Jurkat, Clone E6-1 (cell line): ENCODE data around the gene SLC26A2.
"Not testable (repeated sequence)": the region's sequence is repeated elsewhere in the genome, so short reads cannot be mapped to it uniquely, and the experiment has no call there.

Experiments
- DNase-seq: peaks from one replicate; pipeline ENCODE4 v3.0.0-alpha.2; 2011; ENCODE audit warnings: low read depth, low spot score
- H3K4me3 ChIP-seq: 2 replicates; pipeline ENCODE4 v1.5.1; 2011; ENCODE audit warnings: mild to moderate bottlenecking, low read length, control low read depth, moderate library complexity

SLC26A2 gene

GRCh38 chr5:149936044-149936699 lies 24.4 kb upstream of the SLC26A2 start:
- H3K4me3 ChIP-seq: no peak overlapping the region
- DNase-seq: no peak

DNA sequence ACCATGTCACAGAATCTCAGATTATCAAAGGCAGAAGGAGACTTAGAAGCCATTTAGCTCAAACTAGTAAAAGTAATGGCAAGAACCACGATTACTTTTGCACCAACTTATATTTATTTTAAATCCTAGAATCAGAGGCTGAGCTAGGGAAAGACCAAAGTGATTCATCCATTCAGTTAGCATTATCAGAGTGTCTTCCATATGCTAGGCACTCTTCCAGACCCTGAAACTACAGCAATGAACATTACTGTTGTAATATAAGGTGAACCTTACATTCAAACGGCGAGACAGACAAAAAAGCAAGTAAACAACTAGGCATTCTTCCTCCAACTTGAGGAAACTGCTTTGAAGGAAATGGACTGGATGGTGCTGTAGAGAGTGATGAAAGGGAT lies 23.9 kb upstream of the SLC26A2 start:
- no peak for DNase-seq
- no peak overlapping the region for H3K4me3 ChIP-seq

DNA sequence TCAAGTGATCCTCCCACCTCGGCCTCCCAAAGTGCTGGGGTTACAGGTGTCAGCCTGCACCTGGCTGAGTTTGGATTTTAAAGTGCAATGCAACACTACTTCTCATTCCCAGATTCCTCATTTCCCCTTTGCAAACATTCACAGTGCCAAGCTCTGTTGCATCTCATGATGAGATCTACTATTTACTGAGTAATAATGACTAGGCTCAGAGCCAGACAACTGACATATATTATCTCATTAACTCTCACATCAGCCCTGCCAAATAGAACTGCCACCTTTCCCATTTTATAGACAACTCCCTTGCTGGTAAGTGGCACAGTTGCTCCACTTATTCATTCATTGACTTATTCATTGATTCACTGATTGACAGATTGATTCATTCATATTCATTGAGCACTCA lies 22.9 kb upstream of the SLC26A2 start:
- no peak overlapping the region for H3K4me3 ChIP-seq
- DNase-seq: no peak

DNA sequence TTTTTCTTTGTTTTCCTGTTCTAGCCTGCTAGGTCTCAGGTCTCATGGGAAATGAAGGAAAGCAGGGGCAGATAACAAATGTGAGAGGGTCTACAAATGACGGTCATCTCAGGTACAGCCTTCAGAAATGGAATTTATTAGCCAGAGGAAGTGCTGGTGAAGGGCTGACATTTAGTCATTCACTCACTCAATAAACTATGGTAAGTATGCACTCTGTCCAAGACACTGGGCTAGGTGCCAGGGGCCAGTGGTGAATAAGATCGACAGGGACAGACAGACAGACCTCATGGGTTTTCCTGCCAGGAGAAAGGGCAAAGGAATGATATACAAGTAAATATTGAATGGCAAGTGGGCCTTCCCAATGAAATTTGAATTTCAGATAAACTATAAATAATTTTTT lies 22.3 kb upstream of the SLC26A2 start:
- no peak for DNase-seq
- H3K4me3 ChIP-seq: no peak overlapping the region

DNA sequence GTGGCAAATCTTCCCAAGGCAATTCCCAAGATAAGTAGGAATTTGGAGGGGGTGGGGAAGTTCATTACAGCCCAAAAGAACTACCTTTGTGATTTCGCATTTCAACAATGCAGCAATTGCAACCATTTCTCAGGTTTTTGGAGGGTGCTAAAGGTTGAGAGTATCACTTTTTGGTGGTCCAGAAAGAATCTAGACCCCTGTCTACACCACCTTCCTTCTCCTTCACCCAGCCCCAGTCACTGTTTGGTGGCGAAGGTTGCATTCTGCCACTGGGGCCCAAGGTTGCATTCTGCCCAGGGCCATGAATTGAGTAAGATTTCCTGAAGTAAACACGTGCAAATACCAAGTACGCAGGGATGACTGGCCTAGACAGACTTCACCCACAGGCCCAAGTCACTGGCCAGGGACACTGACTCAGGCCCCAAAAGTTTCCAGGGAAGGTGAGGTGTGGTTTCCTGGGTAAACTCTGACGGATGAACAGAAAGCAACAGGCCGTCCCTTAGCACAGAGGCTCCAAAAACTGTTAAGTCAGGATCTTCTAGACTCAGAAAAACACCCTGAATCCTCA lies 21.7 kb upstream of the SLC26A2 start:
- no peak overlapping the region for H3K4me3 ChIP-seq
- DNase-seq: no peak

DNA sequence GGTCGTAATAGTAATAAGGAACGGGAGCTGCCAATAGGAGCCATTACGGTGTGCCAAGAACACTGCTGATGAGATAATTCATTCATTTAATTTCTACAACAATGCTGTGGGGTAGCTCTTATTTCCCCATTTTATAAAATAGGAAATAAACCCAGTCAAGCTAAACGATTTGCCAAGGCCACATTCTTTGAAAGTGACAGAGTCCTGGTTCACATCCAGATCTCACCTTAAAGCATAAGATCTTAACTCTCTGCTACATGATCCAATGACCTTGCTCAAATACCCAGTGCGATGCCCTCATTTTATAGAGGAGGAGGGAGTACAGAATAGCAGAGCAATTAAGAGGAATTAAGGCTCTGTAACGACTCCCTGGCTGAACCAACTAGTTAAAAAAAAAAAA lies 21.0 kb upstream of the SLC26A2 start:
- H3K4me3 ChIP-seq: no peak overlapping the region
- DNase-seq: no peak

DNA sequence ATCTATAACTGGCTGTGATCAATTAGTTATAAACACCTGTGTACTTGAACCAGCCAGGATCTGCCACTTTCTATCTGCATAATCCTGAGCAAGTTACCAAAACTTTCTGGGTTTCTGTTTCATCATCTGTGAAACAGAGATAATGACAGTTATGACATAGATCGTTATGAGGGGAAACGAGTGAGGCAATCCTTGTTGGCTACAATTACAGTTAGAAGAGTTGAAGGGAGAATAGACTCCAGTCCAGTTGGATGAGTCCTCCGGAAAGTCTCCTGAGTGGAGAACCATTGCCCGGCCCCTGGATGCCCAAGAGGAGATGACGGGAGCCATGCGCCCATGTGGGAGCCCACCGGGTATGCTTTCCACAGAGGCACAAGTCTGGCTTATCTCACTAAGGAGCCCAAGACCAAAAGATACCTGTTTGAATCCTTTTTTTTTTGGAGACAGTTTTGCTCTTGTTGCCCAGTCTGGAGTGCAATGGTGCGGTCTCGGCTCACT lies 20.4 kb upstream of the SLC26A2 start:
- no peak overlapping the region for H3K4me3 ChIP-seq
- no peak for DNase-seq

GRCh38 chr5:149940941-149941644 lies 19.5 kb upstream of the SLC26A2 start:
- no peak overlapping the region for H3K4me3 ChIP-seq
- DNase-seq: no peak

- DNase-seq: no peak
These were observed 18.8 kb upstream of the SLC26A2 start for GRCh38 chr5:149941795-149942194.

DNA sequence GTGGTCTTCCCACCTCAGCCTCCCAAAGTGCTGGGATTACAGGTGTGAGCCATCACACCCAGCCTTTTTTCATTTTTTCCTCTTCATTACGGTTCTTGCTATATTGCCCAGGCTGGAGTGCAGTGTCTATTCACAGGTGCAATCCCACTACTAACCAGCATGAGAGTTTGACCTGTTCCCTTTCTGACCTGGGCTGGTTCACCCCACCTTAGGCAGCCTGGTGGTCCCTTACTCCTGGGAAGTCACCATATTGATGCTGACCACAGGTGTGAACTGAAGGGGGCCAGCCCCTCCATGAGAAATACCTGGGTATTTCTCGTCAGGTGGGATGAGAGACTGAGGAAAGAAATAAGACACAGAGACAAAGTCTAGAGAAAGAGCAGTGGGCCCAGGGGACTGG lies 18.4 kb upstream of the SLC26A2 start:
- no peak for DNase-seq

More at GRCh38 chr5:149941795-149942194, 18.8 kb upstream of the SLC26A2 start:
- H3K4me3 ChIP-seq: no peak overlapping the region

GRCh38 chr5:149942741-149943169 lies 17.8 kb upstream of the SLC26A2 start:
- not testable (repeated sequence) for H3K4me3 ChIP-seq, DNase-seq

More for the DNA sequence above, 18.4 kb upstream of the SLC26A2 start:
- H3K4me3 ChIP-seq: no peak overlapping the region

DNA sequence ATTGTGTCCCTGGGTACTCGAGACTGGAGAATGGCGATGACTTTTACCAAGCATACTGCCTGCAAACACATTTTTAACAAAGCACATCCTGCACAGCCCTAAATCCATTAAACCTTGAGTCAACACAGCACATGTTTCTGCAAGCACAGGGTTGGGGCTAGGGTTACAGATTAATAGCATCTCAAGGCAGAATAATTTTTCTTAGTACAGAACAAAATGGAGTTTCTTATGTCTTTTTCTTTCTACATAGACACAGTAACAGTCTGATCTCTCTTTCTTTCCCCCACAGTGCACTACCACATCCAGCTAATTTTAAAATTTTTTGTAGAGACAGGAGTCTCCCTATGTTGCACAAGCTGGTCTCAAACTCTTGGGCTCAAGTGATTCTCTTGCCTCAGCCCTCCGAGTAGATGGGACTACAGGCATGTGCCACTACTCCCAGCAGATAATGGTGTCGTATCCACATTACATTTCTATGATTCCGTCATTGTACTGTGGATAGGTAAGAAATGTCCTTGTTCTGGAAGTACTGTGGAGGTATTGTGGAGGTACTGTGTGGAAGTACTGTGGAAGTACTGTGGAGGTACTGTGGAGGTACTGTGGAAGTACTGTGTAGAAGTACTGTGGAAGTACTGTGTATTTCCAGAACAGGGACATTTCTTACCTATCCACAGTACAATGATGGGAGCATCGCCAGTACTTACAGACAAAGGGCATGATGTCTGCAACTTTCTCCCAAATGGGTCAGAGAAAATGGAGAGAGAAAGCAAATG lies 17.2 kb upstream of the SLC26A2 start:
- not testable (repeated sequence) for H3K4me3 ChIP-seq, DNase-seq

- H3K4me3 ChIP-seq: no peak within 1 kb of the TSS
- no peak for DNase-seq
These were observed 15.9 kb upstream of the SLC26A2 start, which contains the start of gene PDE6A for GRCh38 chr5:149944666-149945065. Gene PDE6A, minus strand, starts transcription at chr5:149944793. Its CDS starts 120 bp downstream, at chr5:149944673.

DNA sequence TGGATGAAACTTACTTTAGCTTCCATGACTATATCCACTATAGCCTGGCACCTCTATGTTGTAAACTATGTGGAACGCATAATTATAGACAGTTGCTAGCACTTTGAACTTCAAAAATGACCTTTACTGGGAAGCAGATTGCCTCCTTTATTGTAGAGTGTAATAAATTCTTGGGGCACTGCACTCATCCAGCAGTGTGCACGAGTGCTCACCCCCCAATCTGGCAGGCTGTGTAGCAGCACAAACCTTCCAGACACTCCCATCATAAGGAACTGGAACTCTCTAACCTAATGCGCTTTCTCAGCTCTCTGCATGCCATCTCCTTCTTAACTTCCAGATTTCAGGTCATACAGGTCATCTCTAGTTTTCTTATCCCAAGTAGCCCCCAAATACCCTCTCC lies 14.4 kb upstream of the SLC26A2 start:
- no peak for DNase-seq
- no peak overlapping the region for H3K4me3 ChIP-seq

GRCh38 chr5:149948993-149949392 lies 11.6 kb upstream of the SLC26A2 start:
- no peak for DNase-seq
- H3K4me3 ChIP-seq: no peak overlapping the region

DNA sequence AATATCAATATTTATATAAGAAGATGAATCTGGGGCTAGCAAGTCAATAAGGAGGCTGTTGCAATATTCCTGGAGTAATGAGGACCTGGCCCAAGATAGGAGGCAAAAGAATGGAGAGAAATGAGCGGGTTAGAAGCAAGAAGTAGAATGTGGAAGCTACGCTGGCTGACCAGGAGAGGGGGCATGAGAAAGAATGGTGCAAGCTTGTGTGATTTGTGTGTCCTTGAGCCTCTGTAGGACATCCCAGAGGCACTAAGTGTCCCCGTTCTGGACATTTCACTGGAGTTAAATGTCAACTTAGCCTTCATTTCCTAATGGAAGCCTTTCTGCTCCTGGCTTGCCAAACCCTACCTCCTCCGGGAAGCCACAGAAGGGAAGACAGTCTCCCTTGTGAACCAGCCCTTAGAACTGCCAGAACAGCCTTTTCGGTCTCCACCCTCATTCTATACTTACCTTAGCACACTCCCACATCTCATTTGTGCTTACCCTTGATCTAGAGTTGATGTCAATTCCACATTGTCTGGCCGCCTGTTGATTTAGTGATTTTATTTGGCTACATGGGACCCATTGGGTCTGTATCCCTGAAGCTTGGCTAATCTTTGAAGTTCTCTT lies 9.3 kb upstream of the SLC26A2 start:
- H3K4me3 ChIP-seq: no peak overlapping the region
- DNase-seq: no peak

DNA sequence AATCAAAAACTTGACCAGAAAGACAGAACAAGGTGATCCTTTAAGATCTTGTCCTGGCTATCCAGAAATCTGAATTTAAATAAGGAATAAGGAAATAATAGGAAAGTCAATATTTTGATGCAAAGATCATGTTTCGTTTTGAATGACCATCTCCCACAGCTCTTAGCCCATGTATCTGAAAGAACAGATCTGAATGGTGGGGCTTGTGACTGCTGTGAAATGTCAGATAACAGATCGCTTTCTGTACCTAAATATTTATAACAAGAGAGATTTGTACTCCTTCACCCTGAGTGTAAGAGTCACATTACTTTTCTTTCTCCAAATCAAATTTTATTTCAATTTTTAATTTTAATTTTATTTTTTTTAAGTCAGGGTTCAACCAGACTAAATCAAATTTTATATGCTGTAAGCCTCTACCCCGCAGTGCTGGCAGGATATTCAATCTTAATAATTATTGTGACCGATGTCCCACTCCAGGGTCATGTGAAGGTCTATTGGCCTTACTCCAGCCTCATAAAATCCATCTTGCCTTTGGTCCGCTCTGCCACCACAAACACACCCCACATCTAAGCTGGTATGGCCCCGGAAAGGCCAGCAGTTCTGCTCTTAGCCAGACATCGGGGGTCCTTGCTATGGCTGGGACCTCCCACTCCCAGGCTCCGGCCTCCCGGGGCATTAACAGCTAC lies 7.0 kb upstream of the SLC26A2 start:
- DNase-seq: no peak
- H3K4me3 ChIP-seq: no peak overlapping the region

- H3K4me3 ChIP-seq: no peak overlapping the region
- DNase-seq: no peak
These were observed 5.8 kb upstream of the SLC26A2 start for GRCh38 chr5:149954798-149955197.

DNA sequence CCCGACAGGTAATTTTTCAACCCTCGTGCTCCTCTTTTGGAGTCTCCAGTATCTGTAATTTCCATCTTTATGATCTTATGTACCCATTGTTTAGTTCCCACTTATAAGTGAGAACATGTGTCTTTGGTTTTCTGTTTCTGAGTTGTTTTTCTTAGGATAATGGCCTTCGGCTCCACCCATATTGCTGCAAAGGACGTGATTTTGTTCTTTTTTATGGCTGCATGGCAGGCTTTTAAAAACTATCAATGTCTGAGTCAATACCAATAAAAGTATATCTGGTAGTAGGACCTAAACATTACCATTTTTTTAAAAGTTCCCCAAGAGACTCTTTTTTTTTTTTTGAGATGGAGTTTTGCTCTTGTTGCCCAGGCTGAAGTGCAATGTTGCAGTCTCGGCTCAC lies 3.9 kb upstream of the SLC26A2 start:
- no peak for DNase-seq
- H3K4me3 ChIP-seq: no peak overlapping the region
